H1 (cell line): ENCODE data around the gene USP53. TPM values are rescaled to one million over a fixed set of nuclear protein-coding genes. Genes with fewer than 3 reads are reported as not detected.

Experiments
- CTCF ChIA-PET: fragments of 300-600 bp; sonication (Branson Sonifier 250); formaldehyde crosslinking; loops from one replicate; lab custom pipeline; 2021; ENCODE audit not compliant: partially characterized antibody; lab: Charles Lee
- POLR2A ChIA-PET: fragments of 300-600 bp; sonication (Branson Sonifier 250); formaldehyde crosslinking; loops from one replicate; lab custom pipeline; 2021; ENCODE audit warnings: inconsistent platforms; ENCODE audit not compliant: partially characterized antibody; lab: Charles Lee
- DNase-seq, 2 experiments: peaks; one replicate each; pipeline versions ENCODE4 v3.0.0 to v3.0.0-alpha.2; 2010 to 2022; ENCODE audit warnings: low spot score in 2 of 2, low read depth in 1 of 2, mixed read lengths in 1 of 2
- FAIRE-seq: peaks from 2 replicates; lab custom pipeline; 2011; peaks lifted over from hg19 to GRCh38; lab: Jason Lieb, UNC
- H2AFZ ChIP-seq: 2 replicates; pipeline ENCODE4 v1.8.1; 2012; ENCODE audit warnings: low read length, inconsistent platforms
- H2AK5ac ChIP-seq: 2 replicates; pipeline ENCODE4 v1.6.1; 2013; ENCODE audit warnings: low read depth, low read length
- H2BK120ac ChIP-seq: replicated peaks from 2 replicates; pipeline ENCODE3; 2013; ENCODE audit warnings: low read depth, low read length, inconsistent platforms
- H2BK12ac ChIP-seq: 2 replicates; pipeline ENCODE4 v1.6.1; 2013; ENCODE audit warnings: low read depth, low read length
- H2BK15ac ChIP-seq: 2 replicates; pipeline ENCODE4 v1.6.1; 2013; ENCODE audit warnings: low read length
- H2BK20ac ChIP-seq: 2 replicates; pipeline ENCODE4 v1.6.1; 2013; ENCODE audit warnings: low read length
- H2BK5ac ChIP-seq: 2 replicates; pipeline ENCODE4 v1.6.1; 2013; ENCODE audit warnings: low read depth, low read length
- H3K14ac ChIP-seq: 2 replicates; pipeline ENCODE4 v1.6.1; 2013; ENCODE audit warnings: inconsistent platforms; ENCODE audit not compliant: insufficient read length
- H3K18ac ChIP-seq: 2 replicates; pipeline ENCODE4 v1.6.1; 2013; ENCODE audit warnings: low read length; ENCODE audit errors: extremely low read depth
- H3K23ac ChIP-seq: 2 replicates; pipeline ENCODE4 v1.6.1; 2013; ENCODE audit warnings: inconsistent platforms; ENCODE audit not compliant: insufficient read length
- H3K23me2 ChIP-seq: 2 replicates; pipeline ENCODE4 v1.6.1; 2013; ENCODE audit warnings: low read depth, low read length
- H3K27ac ChIP-seq: 2 replicates; pipeline ENCODE4 v1.6.1; 2011; ENCODE audit warnings: low read depth, low read length, inconsistent platforms
- H3K27me3 ChIP-seq, 4 experiments: replicated peaks in 1 of 4; 1 replicate in 1 of 4; 2 replicates in 3 of 4; pipeline versions ENCODE4 v1.6.1 to v1.8.1; 2011 to 2013; ENCODE audit warnings: low read length in 3 of 4, mild to moderate bottlenecking in 3 of 4, inconsistent platforms in 2 of 4, mixed read lengths in 2 of 4, moderate library complexity in 1 of 4; ENCODE audit not compliant: control insufficient read depth in 3 of 4, insufficient read depth in 3 of 4; ENCODE audit errors: extremely low read depth in 1 of 4
- H3K36me3 ChIP-seq, 4 experiments: 2 replicates each; pipeline versions ENCODE4 v1.6.1 to v1.8.1; 2011 to 2013; ENCODE audit warnings: mild to moderate bottlenecking in 4 of 4, low read length in 3 of 4, moderate library complexity in 2 of 4, control low read depth in 1 of 4, inconsistent platforms in 1 of 4; ENCODE audit not compliant: insufficient read depth in 4 of 4, control insufficient read depth in 2 of 4
- H3K4ac ChIP-seq: replicated peaks from 2 replicates; pipeline ENCODE3; 2013; ENCODE audit warnings: low read length, low read depth, mixed read lengths, inconsistent platforms; ENCODE audit not compliant: insufficient read length
- H3K4me1 ChIP-seq, 4 experiments: replicated peaks in 1 of 4; 1 replicate in 1 of 4; 2 replicates in 3 of 4; pipeline versions ENCODE4 v1.6.1 to v1.8.1; 2011 to 2013; ENCODE audit warnings: low read length in 3 of 4, inconsistent platforms in 2 of 4, mixed read lengths in 1 of 4; ENCODE audit not compliant: insufficient read depth in 4 of 4, control insufficient read depth in 3 of 4
- H3K4me2 ChIP-seq, 2 experiments: 2 replicates each; pipeline versions ENCODE4 v1.6.1 to v1.8.1; 2011 to 2013; ENCODE audit warnings: low read depth in 2 of 2, low read length in 2 of 2, control low read depth in 1 of 2, inconsistent platforms in 1 of 2, mild to moderate bottlenecking in 1 of 2; ENCODE audit not compliant: insufficient read depth in 1 of 2
- H3K4me3 ChIP-seq, 4 experiments: fragments of 200-600, 300-600 bp in 1 of 4; sonication (generic), shearing (Covaris generic), sonication (Bioruptor Twin) in 1 of 4; 2 replicates each; pipeline versions ENCODE4 v1.5.1 to v1.8.1; 2011 to 2016; ENCODE audit warnings: low read length in 4 of 4, low read depth in 3 of 4, control low read depth in 2 of 4, inconsistent platforms in 2 of 4, mild to moderate bottlenecking in 2 of 4, mixed read lengths in 1 of 4, moderate library complexity in 1 of 4; ENCODE audit not compliant: insufficient read depth in 2 of 4; ENCODE audit errors: extremely low read depth in 1 of 4
- H3K56ac ChIP-seq: replicated peaks from 2 replicates; pipeline ENCODE3; 2013; ENCODE audit warnings: low read depth, mild to moderate bottlenecking, mixed read lengths, low read length, inconsistent platforms; ENCODE audit not compliant: insufficient read length
- H3K79me1 ChIP-seq: 2 replicates; pipeline ENCODE4 v1.6.1; 2013; ENCODE audit warnings: low read depth, low read length, control low read depth
- H3K79me2 ChIP-seq, 2 experiments: 2 replicates each; pipeline versions ENCODE4 v1.6.1 to v1.8.1; 2012 to 2013; ENCODE audit warnings: low read length in 2 of 2, mild to moderate bottlenecking in 2 of 2, inconsistent platforms in 1 of 2; ENCODE audit not compliant: insufficient read depth in 2 of 2, control insufficient read depth in 1 of 2
- H3K9ac ChIP-seq, 4 experiments: replicated peaks in 1 of 4; 1 replicate in 1 of 4; 2 replicates in 3 of 4; pipeline versions ENCODE4 v1.6.1 to v1.8.1; 2011 to 2013; ENCODE audit warnings: low read depth in 3 of 4, low read length in 3 of 4, control low read depth in 2 of 4, mild to moderate bottlenecking in 2 of 4, moderate library complexity in 2 of 4, inconsistent platforms in 1 of 4; ENCODE audit errors: extremely low read depth in 1 of 4
- H3K9me3 ChIP-seq, 2 experiments: 2 replicates each; pipeline versions ENCODE4 v1.6.1 to v1.8.1; 2012 to 2013; ENCODE audit warnings: mild to moderate bottlenecking in 2 of 2, moderate library complexity in 2 of 2, control low read depth in 1 of 2, inconsistent platforms in 1 of 2, low read depth in 1 of 2, low read length in 1 of 2, mixed read lengths in 1 of 2; ENCODE audit not compliant: insufficient read depth in 2 of 2
- H4K20me1 ChIP-seq, 2 experiments: replicated peaks in 1 of 2; 2 replicates each; pipeline versions ENCODE3 to v1.8.1; 2011 to 2013; ENCODE audit warnings: inconsistent platforms in 2 of 2, low read length in 2 of 2, mild to moderate bottlenecking in 1 of 2; ENCODE audit not compliant: insufficient read depth in 2 of 2, control insufficient read depth in 1 of 2
- H4K5ac ChIP-seq: 2 replicates; pipeline ENCODE4 v1.6.1; 2013; ENCODE audit warnings: low read length, low read depth, mixed read lengths, inconsistent platforms; ENCODE audit not compliant: insufficient read length
- H4K8ac ChIP-seq: 2 replicates; pipeline ENCODE4 v1.8.0; 2013; ENCODE audit warnings: mild to moderate bottlenecking, moderate library complexity, low read length, inconsistent platforms; ENCODE audit not compliant: insufficient read depth; ENCODE audit errors: extremely low read depth
- H4K91ac ChIP-seq: replicated peaks from 2 replicates; pipeline ENCODE3; 2013; ENCODE audit warnings: low read length, mixed read lengths, inconsistent platforms; ENCODE audit not compliant: insufficient read length
- MAFK ChIP-seq: IDR thresholded peaks from 2 replicates; pipeline ENCODE4 v1.6.1; 2012; ENCODE audit warnings: low read depth, mild to moderate bottlenecking, improper control_type of control experiment, low read length
- PHF8 ChIP-seq: fragments of 200-600 bp; sonication (generic); conservative IDR thresholded peaks from 2 replicates; pipeline ENCODE4 v1.7.1; 2012; ENCODE audit warnings: low read depth, mild to moderate bottlenecking, inconsistent platforms, low read length, moderate library complexity
- POLR2AphosphoS5 ChIP-seq: IDR thresholded peaks from 2 replicates; pipeline ENCODE4 v1.6.1; 2011; ENCODE audit warnings: low read depth, low read length
- POU5F1 ChIP-seq: IDR thresholded peaks from 2 replicates; pipeline ENCODE4 v1.6.1; 2011; ENCODE audit warnings: low read depth, mild to moderate bottlenecking, low read length, moderate library complexity
- WGBS, 2 experiments: shearing (Covaris generic) in 1 of 2; methylation state at CpG; one replicate each; pipeline versions ENCODE4 v1.1.6 to v1.1.7; 2013 to 2015; ENCODE audit warnings: low lambda C conversion rate in 2 of 2, mixed read lengths in 2 of 2, inconsistent platforms in 1 of 2, low coverage in 1 of 2, missing lambda C conversion rate in 1 of 2; ENCODE audit not compliant: insufficient replicate concordance in 2 of 2, insufficient coverage in 1 of 2, insufficient read length in 1 of 2; ENCODE audit errors: extremely low coverage in 1 of 2, missing lambda C conversion rate in 1 of 2; 5-methylcytosine and 5-hydroxymethylcytosine counted together
- polyA plus RNA-seq, 7 experiments: library from polyadenylated mRNA; depleted of rRNA in 3 of 7; stranded (reverse) in 5 of 7; unstranded in 2 of 7; fragments of >200 nt in 5 of 7; fragments of 200-250 nt in 2 of 7; gene quantifications; 1 replicate in 5 of 7; 2 replicates in 1 of 7; 4 replicates in 1 of 7; pipeline versions ENCODE4 v1.2.1 to v1.2.3, GENCODE V29; 2011 to 2013; ENCODE audit warnings: missing spikeins in 2 of 7, mixed read lengths in 2 of 7
- total RNA-seq: library from RNA; stranded (reverse); fragmentation: NEBNext Ultra II Directional; extraction: Animal tissue kit (Norgen Biotek cat#: 25700); gene quantifications from 2 replicates; pipeline ENCODE4 v1.2.1, GENCODE V29; 2021

USP53 gene
- total and polyA plus RNA-seq, 2 of the 8 experiments (the other 6 are each of a cell fraction or from before 2014, with no cell fraction given): 2.9 to 14.9 TPM

GRCh38 chr4:119260528-119260927 is 48.0 kb downstream of the USP53 start:
- no peak for DNase-seq
- Histone ChIP-seq H2AK5ac (no peak overlapping the region), H2BK5ac (no peak overlapping the region), H3K4me3 (no peak overlapping the region), H3K56ac (no peak overlapping the region), H3K79me1 (no peaks in the 10 kb centered on the region), H3K4me2 (no peak overlapping the region), H3K36me3 (peaks cover 0 to 17% (median 2%) of the 10 kb centered on the region in 4 experiments; a peak in 3 of 8 replicates), H4K20me1 (no peaks in the 10 kb centered on the region), H2BK20ac (no peak overlapping the region), H3K27ac (no peak overlapping the region), H4K91ac (no peak overlapping the region), H2BK15ac (no peak overlapping the region), H2AFZ (no peak overlapping the region), H3K18ac (no peak overlapping the region), H3K27me3 (no peaks in the 10 kb centered on the region), H3K23ac (no peak overlapping the region), H3K14ac (no peak overlapping the region), H3K23me2 (no peaks in the 10 kb centered on the region), H3K4ac (no peak overlapping the region), H3K4me1 (no peaks in the 10 kb centered on the region), H2BK120ac (no peak overlapping the region), H3K9me3 (no peaks in the 10 kb centered on the region), H4K8ac (no peak overlapping the region), H2BK12ac (no peak overlapping the region), H3K79me2 (no peaks in the 10 kb centered on the region), H3K9ac (no peak overlapping the region), H4K5ac (no peak overlapping the region)
- POLR2A ChIA-PET: no interaction called here
- no peak for FAIRE-seq
- 96% methylated on average over 6 of the region's 6 CpGs; no CpG with 5 or more reads in 1 of the 2 experiments for WGBS, 2 experiments
- CTCF ChIA-PET: no interaction called here
- no peak for TF ChIP-seq PHF8
- no peak for TF ChIP-seq POU5F1
- TF ChIP-seq MAFK: no peak
- no peak for TF ChIP-seq POLR2AphosphoS5
